Activated CD4-positive, alpha-beta T cell treated with anti-CD3 and anti-CD28 coated beads for 1 hour (primary cell): ENCODE results near the gene TMPRSS11F.

Experiments
- DNase-seq: peaks from one replicate; pipeline ENCODE4 v3.0.0-alpha.2; 2020

TMPRSS11F gene

DNA sequence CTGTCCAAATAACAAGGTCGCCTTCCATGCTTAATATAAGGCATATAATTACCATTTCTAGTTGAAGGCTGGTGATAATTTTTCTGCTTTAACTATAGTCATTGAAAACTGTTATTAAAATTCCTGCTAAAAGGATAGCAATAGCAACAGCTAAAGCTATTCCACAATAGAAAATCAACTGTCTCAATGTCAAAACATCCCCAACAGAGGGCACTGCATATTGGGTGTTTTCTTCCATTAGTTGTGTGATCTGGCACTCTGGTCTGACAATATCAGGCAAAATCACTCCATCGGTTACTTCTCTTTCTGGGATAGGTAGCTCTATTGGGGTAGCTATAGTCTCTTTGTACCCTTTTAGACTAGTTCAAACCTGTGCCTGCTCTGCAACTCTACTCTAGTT lies 53.5 kb downstream of the TMPRSS11F start:
- no peak for DNase-seq

DNA sequence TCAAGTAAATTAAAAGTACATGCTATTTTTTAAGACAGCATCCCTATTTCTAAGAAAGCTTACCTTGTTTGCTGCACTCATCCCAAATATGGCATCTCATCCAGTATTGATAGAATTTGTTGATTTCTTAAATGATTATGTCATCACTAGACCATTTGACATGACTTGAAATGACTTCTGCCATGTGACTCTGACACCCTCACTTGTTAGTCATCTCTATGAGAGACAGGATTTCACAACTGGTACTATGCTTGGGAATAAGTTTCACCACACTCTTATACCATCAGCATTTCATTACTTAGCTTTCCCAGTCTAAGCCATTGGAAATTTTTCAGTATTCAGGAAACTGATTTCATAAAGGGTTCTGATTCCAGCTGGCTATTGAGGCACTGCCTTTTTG lies 55.3 kb downstream of the TMPRSS11F start:
- DNase-seq: no peak

DNA sequence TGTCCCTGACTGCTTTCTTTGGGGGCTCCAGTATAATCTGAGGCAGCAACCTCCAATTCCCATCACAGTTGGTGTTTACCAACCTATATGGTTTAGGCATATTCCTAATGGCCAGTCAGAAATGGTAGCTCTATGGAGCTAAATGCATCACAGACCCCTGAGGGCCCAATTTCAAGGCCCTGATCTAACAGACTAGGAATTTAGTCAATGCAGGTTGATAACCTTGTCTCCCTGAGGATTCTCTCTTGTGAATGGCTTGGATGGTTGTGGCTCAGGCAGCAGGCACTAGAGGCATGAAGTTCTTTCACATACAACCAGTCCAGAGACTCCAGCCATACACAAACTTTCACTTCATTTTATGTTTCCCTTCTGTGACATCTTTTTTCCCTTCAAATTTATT lies 59.4 kb downstream of the TMPRSS11F start:
- no peak for DNase-seq

DNA sequence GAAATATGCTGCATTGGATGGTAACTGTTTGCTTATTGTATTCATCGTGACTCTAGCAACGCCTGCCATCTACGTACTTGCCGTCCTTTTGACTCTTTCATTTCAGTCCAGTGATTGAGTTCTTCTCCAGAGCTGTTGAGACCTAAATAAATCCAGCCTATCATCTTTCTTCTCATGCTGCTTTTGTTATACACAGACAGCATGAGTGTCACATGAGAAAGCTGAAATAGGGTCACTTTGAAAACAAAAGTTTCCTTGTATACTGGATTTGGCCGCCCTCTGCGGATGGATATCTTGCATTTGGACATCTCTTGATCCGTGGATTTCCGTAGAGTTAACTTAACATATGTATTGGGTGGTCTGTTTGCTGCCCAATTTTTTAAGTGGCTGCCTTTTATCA lies 67.2 kb downstream of the TMPRSS11F start:
- no peak for DNase-seq

DNA sequence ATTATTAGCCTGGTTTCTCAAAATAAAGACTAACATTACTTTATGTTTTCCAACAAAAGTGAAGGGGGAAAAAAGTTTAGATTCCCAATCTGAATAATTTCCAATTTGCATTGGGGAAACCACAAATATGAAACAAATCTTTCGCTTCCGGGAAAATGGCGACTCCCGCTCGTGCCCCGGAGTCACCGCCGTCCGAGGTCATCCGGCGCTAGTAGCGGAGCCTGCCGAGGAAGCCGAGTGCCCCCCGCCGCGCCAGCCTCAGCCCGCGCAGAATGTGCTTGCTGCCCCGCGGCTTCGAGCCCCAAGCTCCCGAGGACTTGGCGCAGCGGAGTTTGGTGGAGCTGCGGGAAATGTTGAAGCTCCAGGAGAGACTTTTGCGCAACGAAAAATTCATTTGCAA lies 91.4 kb downstream of the TMPRSS11F start:
- DNase-seq: no peak

DNA sequence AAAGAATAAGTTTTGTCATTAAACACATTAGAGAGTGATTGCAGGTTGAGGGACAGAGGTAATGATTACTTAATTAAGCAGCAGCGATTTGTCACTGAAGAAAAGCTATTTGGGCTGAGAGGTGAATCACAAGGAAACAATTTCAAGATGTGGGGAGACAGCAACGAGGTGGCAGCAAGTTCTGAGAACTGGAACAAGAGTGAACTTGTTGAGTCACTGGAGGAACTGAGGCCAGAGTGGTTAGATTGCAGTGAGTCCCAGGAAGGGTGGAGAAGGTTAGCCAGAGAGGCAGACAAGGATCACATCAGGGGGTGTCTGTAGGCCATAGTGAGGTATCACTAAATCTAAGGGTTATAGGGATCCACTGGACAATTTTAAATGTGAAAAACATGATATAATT lies 108.5 kb downstream of the TMPRSS11F start:
- no peak for DNase-seq

DNA sequence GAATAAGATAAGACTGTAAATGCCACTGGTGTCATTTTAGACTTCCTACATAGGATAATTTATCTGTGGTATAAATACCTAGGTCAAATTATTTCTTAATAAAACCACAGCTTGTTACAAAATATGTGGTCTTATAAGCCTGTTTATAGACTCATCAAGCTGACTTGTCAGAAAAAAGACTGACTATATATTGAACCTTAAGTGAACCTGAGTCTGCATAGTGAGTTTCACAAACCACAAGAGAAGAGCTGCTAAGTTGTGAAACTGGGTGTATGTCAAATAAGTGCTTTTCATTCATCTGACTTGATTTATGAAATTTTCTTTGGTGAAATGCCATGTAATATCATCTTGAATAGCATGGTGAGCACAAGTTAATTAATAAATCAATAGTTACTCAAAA lies 118.0 kb downstream of the TMPRSS11F start:
- DNase-seq: no peak
